Activated CD8-positive, alpha-beta T cell treated with anti-CD3 and anti-CD28 coated beads for 36 hours (primary cell): ENCODE measurements around the gene DLG2. TPM values are rescaled to one million over a fixed set of nuclear protein-coding genes. Genes with fewer than 3 reads are reported as not detected.

Experiments
- ATAC-seq: fragments of 200-7000 bp; cut with Tn5 transposase; one replicate; pipeline ENCODE4 v1.10.0; 2021; ENCODE audit warnings: mild to moderate bottlenecking, moderate library complexity
- CTCF ChIA-PET: fragments of 350-600 bp; sonication (Branson Sonifier 250); formaldehyde crosslinking; loops from one replicate; lab custom pipeline; 2021; ENCODE audit warnings: antibody characterized with exemption; lab: Charles Lee
- POLR2A ChIA-PET: fragments of 350-600 bp; sonication (Branson Sonifier 250); formaldehyde crosslinking; loops from one replicate; lab custom pipeline; 2021; ENCODE audit warnings: antibody characterized with exemption; lab: Charles Lee
- DNase-seq: peaks from one replicate; pipeline ENCODE4 v3.0.0-alpha.2; 2020
- H3K27ac Mint-ChIP-seq: one replicate; pipeline ENCODE4 v1.8.0; 2021; ENCODE audit warnings: mild to moderate bottlenecking, mixed read lengths
- H3K27me3 Mint-ChIP-seq: one replicate; pipeline ENCODE4 v1.8.0; 2021; ENCODE audit warnings: mixed read lengths
- H3K36me3 Mint-ChIP-seq: one replicate; pipeline ENCODE4 v1.8.0; 2021; ENCODE audit warnings: low read depth, mixed read lengths
- H3K4me1 Mint-ChIP-seq: one replicate; pipeline ENCODE4 v1.8.0; 2021; ENCODE audit warnings: low read depth, mixed read lengths
- H3K4me3 Mint-ChIP-seq: one replicate; pipeline ENCODE4 v1.8.0; 2021; ENCODE audit warnings: mild to moderate bottlenecking, moderate library complexity, mixed read lengths
- H3K9me3 Mint-ChIP-seq: one replicate; pipeline ENCODE4 v1.8.0; 2021; ENCODE audit warnings: mixed read lengths
- CTCF ChIP-seq: fragments of 200-600 bp; IDR thresholded peaks from one replicate; pipeline ENCODE4 v1.8.0; 2022; ENCODE audit warnings: antibody characterized with exemption, mild to moderate bottlenecking
- intact Hi-C: fragments of 100-400 bp; cut with micrococcal nuclease; formaldehyde crosslinking; loops from one replicate; pipeline ENCODE4 v1.10.0; 2022
- total RNA-seq, 2 experiments: library from RNA; stranded (reverse); gene quantifications; one replicate each; pipeline ENCODE4 v1.2.3, GENCODE V29; 2021

DLG2 gene
- total RNA-seq, 2 experiments from 2014 or later: 2.2 to 2.6 TPM

- ATAC-seq: no peak
- DNase-seq: no peak
- Mint-ChIP-seq H3K4me1 (no peaks in the 10 kb centered on the region), H3K9me3 (no peaks in the 10 kb centered on the region), H3K36me3 (no peaks in the 10 kb centered on the region), H3K27me3 (no peaks in the 10 kb centered on the region), H3K27ac (no peak overlapping the region), H3K4me3 (no peak overlapping the region)
- no peak for TF ChIP-seq CTCF
- POLR2A ChIA-PET: no interaction called here
- CTCF ChIA-PET: no interaction called here
- intact Hi-C loops: no loop called here
Measured at GRCh38 chr11:83914995-83915394, 1712.1 kb downstream of the DLG2 start.

DNA sequence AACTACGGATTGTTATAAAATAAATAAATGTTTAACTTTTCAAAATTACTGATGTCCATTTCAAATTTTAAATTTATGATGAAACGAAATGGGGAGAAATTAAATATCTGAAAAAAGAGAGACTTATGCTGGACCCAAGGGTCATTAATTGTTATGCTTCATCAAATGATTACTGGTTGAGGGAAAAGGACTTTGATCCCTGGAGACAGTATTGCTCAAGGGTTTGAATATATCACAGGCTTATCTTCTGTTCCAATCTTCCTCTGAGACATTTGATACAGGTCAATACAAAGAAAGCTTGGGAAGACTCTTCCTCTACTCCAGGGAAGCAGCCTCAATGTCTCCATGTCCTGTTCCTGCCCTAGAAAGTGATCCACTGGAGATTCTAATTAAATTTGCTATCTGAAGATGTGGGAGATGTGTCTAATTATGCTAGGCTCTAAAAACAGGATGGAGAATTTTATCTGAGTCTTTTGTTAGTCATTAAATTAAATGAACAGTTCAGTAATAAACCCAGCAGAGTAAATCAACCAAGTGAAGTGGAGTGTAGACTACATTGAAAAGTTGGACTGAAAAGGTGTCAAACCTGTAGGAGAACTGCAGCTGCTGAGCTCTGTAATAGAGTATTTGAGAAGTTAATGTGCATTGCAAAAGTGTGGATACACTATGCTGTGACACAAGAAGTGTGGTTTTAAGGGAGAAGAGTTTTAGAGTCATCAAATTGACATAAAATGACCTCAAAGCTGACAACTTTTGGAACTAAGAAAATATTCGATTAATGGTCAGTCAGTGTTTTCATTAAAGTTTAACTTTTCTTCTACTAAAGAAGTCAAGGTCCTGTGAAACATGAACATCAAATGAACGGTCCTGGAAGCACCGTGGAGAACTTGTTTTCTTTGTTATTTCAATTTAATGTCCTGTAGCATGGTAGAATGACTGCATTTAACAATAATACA is 1717.3 kb downstream of the DLG2 start:
- ChIA-PET POLR2A (no interaction called here), CTCF (no interaction called here)
- intact Hi-C loops: no loop called here
- H3K9me3 Mint-ChIP-seq: no peaks in the 10 kb centered on the region
- H3K36me3 Mint-ChIP-seq: no peaks in the 10 kb centered on the region
- DNase-seq (no peak), ATAC-seq (no peak)
- no peak for TF ChIP-seq CTCF
- no peak overlapping the region for H3K4me3 Mint-ChIP-seq
- no peak overlapping the region for H3K27ac Mint-ChIP-seq
- no peaks in the 10 kb centered on the region for H3K4me1 Mint-ChIP-seq
- H3K27me3 Mint-ChIP-seq: no peaks in the 10 kb centered on the region

- intact Hi-C loops: no loop called here
- no peak for TF ChIP-seq CTCF
- H3K36me3 Mint-ChIP-seq: no peaks in the 10 kb centered on the region
- ATAC-seq (no peak), DNase-seq (no peak)
- no peaks in the 10 kb centered on the region for H3K9me3 Mint-ChIP-seq
- no peaks in the 10 kb centered on the region for H3K27me3 Mint-ChIP-seq
- no peak overlapping the region for H3K4me3 Mint-ChIP-seq
- no peak overlapping the region for H3K27ac Mint-ChIP-seq
- CTCF ChIA-PET: no interaction called here
- no peaks in the 10 kb centered on the region for H3K4me1 Mint-ChIP-seq
- POLR2A ChIA-PET: no interaction called here
Measured at GRCh38 chr11:83908298-83908856, 1718.8 kb downstream of the DLG2 start.

- H3K27ac Mint-ChIP-seq: no peak overlapping the region
- ChIA-PET CTCF (no interaction called here), POLR2A (no interaction called here)
- no peaks in the 10 kb centered on the region for H3K4me1 Mint-ChIP-seq
- ATAC-seq: no peak
- TF ChIP-seq CTCF: no peak
- DNase-seq: no peak
- H3K4me3 Mint-ChIP-seq: no peak overlapping the region
- peaks cover 4% of the 10 kb centered on the region for H3K9me3 Mint-ChIP-seq
- H3K36me3 Mint-ChIP-seq: no peaks in the 10 kb centered on the region
- H3K27me3 Mint-ChIP-seq: no peaks in the 10 kb centered on the region
- intact Hi-C loops: no loop called here
Measured at GRCh38 chr11:83895516-83895915, 1731.6 kb downstream of the DLG2 start.

DNA sequence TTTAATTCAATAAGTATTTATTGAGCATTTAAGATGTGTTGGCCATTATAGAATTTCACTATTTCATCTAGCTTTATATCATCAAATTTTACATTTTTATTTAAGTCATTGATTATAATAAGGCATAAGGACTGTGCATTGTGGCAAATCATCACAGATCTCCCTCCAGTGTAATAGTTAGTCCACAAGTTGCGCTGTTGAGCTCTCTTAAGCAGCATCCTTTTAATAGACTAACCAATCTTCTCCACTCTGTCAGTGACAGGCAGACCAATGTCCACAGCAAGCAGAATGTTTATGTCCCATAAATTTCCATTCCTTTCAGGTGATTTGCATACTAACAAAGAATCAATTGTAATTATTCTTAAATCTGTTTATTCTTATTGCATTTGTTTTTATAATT is 1745.7 kb downstream of the DLG2 start:
- no peak for TF ChIP-seq CTCF
- DNase-seq (no peak), ATAC-seq (no peak)
- intact Hi-C loops: no loop called here
- POLR2A ChIA-PET: interaction anchor here (0.5 kb wide), 1 partner anchor 703 kb away, joined by 3 read pairs; no protein-coding TSS in a partner anchor
- Mint-ChIP-seq H3K4me1 (no peaks in the 10 kb centered on the region), H3K27ac (no peak overlapping the region), H3K27me3 (no peaks in the 10 kb centered on the region), H3K36me3 (no peaks in the 10 kb centered on the region), H3K9me3 (no peaks in the 10 kb centered on the region), H3K4me3 (no peak overlapping the region)
- CTCF ChIA-PET: interaction anchor here (0.9 kb wide), 1 partner anchor 701 kb away, joined by 3 read pairs; no protein-coding TSS in a partner anchor
